HG02970 (cell line): Measurements from ENCODE around the gene ZNF121.
"Not testable (repeated sequence)": the region's sequence is repeated elsewhere in the genome, so short reads cannot be mapped to it uniquely, and the experiment has no call there.

Experiments
- ATAC-seq: cut with Tn5 transposase; IDR thresholded peaks from one replicate; pipeline ENCODE4 v1.9.1; 2021; ENCODE audit warnings: mild to moderate bottlenecking, moderate library complexity, moderate number of reproducible peaks; ENCODE audit not compliant: unreplicated experiment, low FRiP score

ZNF121 gene

GRCh38 chr19:9539201-9539600 lies 45.1 kb downstream of the ZNF121 start:
- not testable (repeated sequence) for ATAC-seq

GRCh38 chr19:9538183-9539058 lies 45.9 kb downstream of the ZNF121 start, which contains the start of gene ZNF426:
ZNF426 (minus strand) TSS chr19:9538645; CDS start chr19:9536232, 2,413 bp downstream.
- no peak for ATAC-seq

GRCh38 chr19:9535934-9536333 lies 48.4 kb downstream of the ZNF121 start:
- ATAC-seq, result no peak

GRCh38 chr19:9531933-9532332 lies 52.4 kb downstream of the ZNF121 start:
- ATAC-seq, result no peak

- ATAC-seq, result no peak
These were observed 55.5 kb downstream of the ZNF121 start for GRCh38 chr19:9528757-9529336.

- no peak for ATAC-seq
These were observed 60.3 kb downstream of the ZNF121 start for GRCh38 chr19:9523885-9524474.
